Measurements from ENCODE around the gene BBS1.
A peak's percentile ranks its signal among the peaks of the same experiment; 100 is the strongest.

The BBS1 gene

DNA sequence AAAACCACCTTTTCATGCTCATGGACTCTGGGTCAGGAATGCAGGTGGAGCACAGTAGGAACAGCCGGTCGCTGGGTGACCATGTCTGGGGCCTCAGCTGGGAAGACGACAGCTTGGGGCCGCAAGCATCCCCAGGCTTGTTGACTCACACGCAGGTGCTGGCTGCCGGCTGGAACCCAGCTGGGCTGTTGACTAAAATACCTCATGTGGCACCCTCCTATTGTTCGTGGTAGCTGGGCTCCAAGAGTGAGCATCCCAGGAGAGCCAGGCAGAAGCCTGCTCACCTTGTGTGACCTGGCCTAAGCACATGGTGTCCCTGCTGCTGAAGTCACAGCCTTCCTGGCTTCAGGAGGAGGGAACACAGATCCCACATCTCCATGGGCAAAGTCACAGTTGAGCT, 20.8 kb upstream of the BBS1 start:
- peaks cover 20% of the 10 kb centered on the region; the same call in 1 of the 2 replicates for H3K36me3 ChIP-seq (ENCODE audit: control insufficient read depth, low read length)
- H3K9me2 ChIP-seq (replicated peaks; ENCODE audit: control insufficient read depth, low read length), result no peaks in the 10 kb centered on the region
- no peak overlapping the region for H3K27ac ChIP-seq (ENCODE audit: low read depth, low read length)
- H3F3A ChIP-seq (ENCODE audit: control insufficient read depth, insufficient read depth), result no peaks in the 10 kb centered on the region
- no peaks in the 10 kb centered on the region for H4K20me1 ChIP-seq (ENCODE audit: control insufficient read depth, insufficient read depth, low read depth, low read length)
- no peaks in the 10 kb centered on the region for H3K9me3 ChIP-seq (ENCODE audit: control insufficient read depth, insufficient read depth, low read length)
- H3K27me3 ChIP-seq (ENCODE audit: control insufficient read depth, low read length), result no peaks in the 10 kb centered on the region
- no peaks in the 10 kb centered on the region for H3K4me1 ChIP-seq (ENCODE audit: control insufficient read depth, low read length)
- H3K4me2 ChIP-seq (ENCODE audit: low read length), result no peak overlapping the region
- no peak for TF ChIP-seq EZH2phosphoT487 (IDR thresholded peaks at IDR 0.05; ENCODE audit: borderline replicate concordance, low read length)
- TF ChIP-seq, protein P1, sequence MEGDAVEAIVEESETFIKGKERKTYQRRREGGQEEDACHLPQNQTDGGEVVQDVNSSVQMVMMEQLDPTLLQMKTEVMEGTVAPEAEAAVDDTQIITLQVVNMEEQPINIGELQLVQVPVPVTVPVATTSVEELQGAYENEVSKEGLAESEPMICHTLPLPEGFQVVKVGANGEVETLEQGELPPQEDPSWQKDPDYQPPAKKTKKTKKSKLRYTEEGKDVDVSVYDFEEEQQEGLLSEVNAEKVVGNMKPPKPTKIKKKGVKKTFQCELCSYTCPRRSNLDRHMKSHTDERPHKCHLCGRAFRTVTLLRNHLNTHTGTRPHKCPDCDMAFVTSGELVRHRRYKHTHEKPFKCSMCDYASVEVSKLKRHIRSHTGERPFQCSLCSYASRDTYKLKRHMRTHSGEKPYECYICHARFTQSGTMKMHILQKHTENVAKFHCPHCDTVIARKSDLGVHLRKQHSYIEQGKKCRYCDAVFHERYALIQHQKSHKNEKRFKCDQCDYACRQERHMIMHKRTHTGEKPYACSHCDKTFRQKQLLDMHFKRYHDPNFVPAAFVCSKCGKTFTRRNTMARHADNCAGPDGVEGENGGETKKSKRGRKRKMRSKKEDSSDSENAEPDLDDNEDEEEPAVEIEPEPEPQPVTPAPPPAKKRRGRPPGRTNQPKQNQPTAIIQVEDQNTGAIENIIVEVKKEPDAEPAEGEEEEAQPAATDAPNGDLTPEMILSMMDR (IDR thresholded peaks at IDR 0.05; ENCODE audit: low read depth, low read length, poor library complexity, severe bottlenecking), result no peak
- H3K79me2 ChIP-seq (ENCODE audit: control insufficient read depth, low read length), result no peaks in the 10 kb centered on the region
- H3K4me3 ChIP-seq (ENCODE audit: low read length), result no peak overlapping the region

DNA sequence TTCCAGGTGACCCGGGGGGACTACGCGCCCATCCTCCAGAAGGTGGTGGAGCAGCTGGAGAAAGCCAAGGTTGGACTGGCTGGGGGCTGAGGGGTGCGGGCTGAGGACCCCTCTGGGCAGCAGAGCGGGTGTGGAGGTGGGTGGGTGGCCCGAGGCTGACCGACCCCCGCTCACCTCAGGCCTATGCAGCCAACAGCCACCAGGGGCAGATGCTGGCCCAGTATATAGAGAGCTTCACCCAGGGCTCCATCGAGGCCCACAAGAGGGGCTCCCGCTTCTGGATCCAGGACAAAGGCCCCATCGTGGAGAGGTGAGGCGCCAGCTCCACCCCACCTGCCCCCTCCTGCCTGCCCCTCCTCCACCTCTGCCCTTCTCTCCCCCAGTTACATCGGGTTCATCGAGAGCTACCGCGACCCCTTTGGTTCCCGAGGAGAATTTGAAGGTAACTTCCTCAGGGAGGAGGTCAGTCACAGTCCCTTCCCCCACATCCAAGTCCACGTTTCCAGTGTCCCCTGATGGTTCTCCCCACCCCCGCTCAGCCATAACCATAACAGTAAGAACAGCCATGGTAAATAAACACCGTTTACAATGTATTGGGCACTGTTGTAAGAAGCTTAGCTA, 19.0 kb upstream of the BBS1 start:
- Histone ChIP-seq H3K79me2 (ENCODE audit: control insufficient read depth, low read length) (no peaks in the 10 kb centered on the region), H3K4me1 (ENCODE audit: control insufficient read depth, low read length) (no peaks in the 10 kb centered on the region), H3K36me3 (ENCODE audit: control insufficient read depth, low read length) (peaks cover 20% of the 10 kb centered on the region; the same call in 1 of the 2 replicates), H4K20me1 (ENCODE audit: control insufficient read depth, insufficient read depth, low read depth, low read length) (no peaks in the 10 kb centered on the region), H3K9me3 (ENCODE audit: control insufficient read depth, insufficient read depth, low read length) (no peaks in the 10 kb centered on the region), H3K27ac (ENCODE audit: low read depth, low read length) (no peak overlapping the region), H3K4me2 (ENCODE audit: low read length) (no peak overlapping the region), H3F3A (ENCODE audit: control insufficient read depth, insufficient read depth) (no peaks in the 10 kb centered on the region), H3K4me3 (ENCODE audit: low read length) (no peak overlapping the region), H3K27me3 (ENCODE audit: control insufficient read depth, low read length) (no peaks in the 10 kb centered on the region), H3K9me2 (replicated peaks; ENCODE audit: control insufficient read depth, low read length) (no peaks in the 10 kb centered on the region)
- TF ChIP-seq EZH2phosphoT487 (IDR thresholded peaks at IDR 0.05; ENCODE audit: borderline replicate concordance, low read length), result no peak
- TF ChIP-seq, protein P1 (IDR thresholded peaks at IDR 0.05; ENCODE audit: low read depth, low read length, poor library complexity, severe bottlenecking), result peak; percentile 32

DNA sequence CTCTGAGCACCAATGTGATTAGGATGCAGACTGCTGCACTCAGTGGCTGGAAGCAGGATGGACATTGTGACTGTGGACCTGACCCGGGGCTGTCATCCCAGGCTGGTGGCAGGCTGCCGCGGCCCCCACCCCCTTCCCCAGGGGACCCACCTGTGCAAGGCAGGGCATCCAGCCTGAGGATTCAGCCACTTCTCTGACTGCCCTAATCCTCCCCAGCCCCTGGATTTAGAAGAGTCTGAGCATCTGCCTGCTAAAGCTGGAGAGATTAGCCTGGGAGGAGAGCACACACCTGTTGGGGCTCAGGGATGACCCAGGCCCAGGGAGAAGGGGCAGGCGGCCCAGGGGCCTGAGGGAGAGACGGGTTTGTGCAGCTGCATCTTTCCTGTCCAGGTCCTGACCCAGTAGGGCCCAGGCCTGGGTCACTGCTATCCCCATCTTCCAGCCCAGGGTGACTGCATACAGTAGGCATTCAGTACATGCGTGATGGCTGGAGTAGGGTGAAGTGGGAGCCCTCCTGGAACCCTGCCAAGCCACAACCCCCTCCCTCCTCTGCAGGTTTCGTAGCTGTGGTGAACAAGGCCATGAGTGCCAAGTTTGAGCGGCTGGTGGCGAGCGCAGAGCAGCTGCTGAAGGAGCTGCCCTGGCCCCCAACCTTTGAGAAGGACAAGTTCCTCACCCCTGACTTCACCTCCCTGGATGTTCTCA, 18.1 kb upstream of the BBS1 start:
- no peak overlapping the region for H3K4me3 ChIP-seq (ENCODE audit: low read length)
- no peak overlapping the region for H3K4me2 ChIP-seq (ENCODE audit: low read length)
- H3K27me3 ChIP-seq (ENCODE audit: control insufficient read depth, low read length), result no peaks in the 10 kb centered on the region
- no peak overlapping the region for H3K27ac ChIP-seq (ENCODE audit: low read depth, low read length)
- H3K4me1 ChIP-seq (ENCODE audit: control insufficient read depth, low read length), result no peaks in the 10 kb centered on the region
- no peaks in the 10 kb centered on the region for H3K9me3 ChIP-seq (ENCODE audit: control insufficient read depth, insufficient read depth, low read length)
- peaks cover 20% of the 10 kb centered on the region; the same call in 1 of the 2 replicates for H3K36me3 ChIP-seq (ENCODE audit: control insufficient read depth, low read length)
- TF ChIP-seq EZH2phosphoT487 (IDR thresholded peaks at IDR 0.05; ENCODE audit: borderline replicate concordance, low read length), result no peak
- no peaks in the 10 kb centered on the region for H3F3A ChIP-seq (ENCODE audit: control insufficient read depth, insufficient read depth)
- no peaks in the 10 kb centered on the region for H3K79me2 ChIP-seq (ENCODE audit: control insufficient read depth, low read length)
- no peaks in the 10 kb centered on the region for H4K20me1 ChIP-seq (ENCODE audit: control insufficient read depth, insufficient read depth, low read depth, low read length)
- H3K9me2 ChIP-seq (replicated peaks; ENCODE audit: control insufficient read depth, low read length), result no peaks in the 10 kb centered on the region

DNA sequence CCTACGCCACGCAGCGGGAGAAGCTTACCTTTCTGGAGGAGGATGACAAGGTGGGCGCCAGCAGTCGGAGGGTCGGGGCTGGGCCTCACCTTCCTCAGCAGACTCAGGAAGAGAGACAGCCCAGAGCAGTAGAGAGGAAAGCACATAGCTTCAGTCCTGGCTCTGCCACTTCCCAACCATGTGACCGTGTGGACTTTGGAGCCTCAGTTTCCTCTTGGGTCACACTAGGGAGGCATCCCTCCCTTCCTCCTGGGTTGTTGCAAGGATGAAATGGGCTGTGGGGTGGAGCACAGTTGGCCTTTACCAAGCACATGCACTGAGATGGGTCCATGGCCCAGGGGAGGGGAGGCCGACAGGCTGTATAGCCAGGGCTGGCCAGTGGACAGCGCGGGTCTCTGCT, 17.3 kb upstream of the BBS1 start:
- Histone ChIP-seq H3F3A (ENCODE audit: control insufficient read depth, insufficient read depth) (no peaks in the 10 kb centered on the region), H3K4me2 (ENCODE audit: low read length) (no peak overlapping the region), H3K36me3 (ENCODE audit: control insufficient read depth, low read length) (peaks cover 14% of the 10 kb centered on the region; the same call in 1 of the 2 replicates), H3K27me3 (ENCODE audit: control insufficient read depth, low read length) (no peaks in the 10 kb centered on the region), H3K4me1 (ENCODE audit: control insufficient read depth, low read length) (no peaks in the 10 kb centered on the region), H3K9me2 (replicated peaks; ENCODE audit: control insufficient read depth, low read length) (no peaks in the 10 kb centered on the region), H3K9me3 (ENCODE audit: control insufficient read depth, insufficient read depth, low read length) (no peaks in the 10 kb centered on the region), H3K79me2 (ENCODE audit: control insufficient read depth, low read length) (no peaks in the 10 kb centered on the region), H3K4me3 (ENCODE audit: low read length) (no peak overlapping the region), H3K27ac (ENCODE audit: low read depth, low read length) (no peak overlapping the region), H4K20me1 (ENCODE audit: control insufficient read depth, insufficient read depth, low read depth, low read length) (no peaks in the 10 kb centered on the region)
- TF ChIP-seq, protein P1 (IDR thresholded peaks at IDR 0.05; ENCODE audit: low read depth, low read length, poor library complexity, severe bottlenecking), result no peak
- no peak for TF ChIP-seq EZH2phosphoT487 (IDR thresholded peaks at IDR 0.05; ENCODE audit: borderline replicate concordance, low read length)
